Naive thymus-derived CD4-positive, alpha-beta T cell (primary cell): Measurements from ENCODE around the gene ADCY4. TPM values are rescaled to one million over a fixed set of nuclear protein-coding genes. Genes with fewer than 3 reads are reported as not detected.
"Not testable (repeated sequence)": the region's sequence is repeated elsewhere in the genome, so short reads cannot be mapped to it uniquely, and the experiment has no call there.

Experiments
- ATAC-seq: fragments of 150-1000 bp; cut with Tn5 transposase; 2 replicates; pipeline ENCODE4 v1.10.0; 2021; ENCODE audit warnings: mild to moderate bottlenecking, moderate library complexity
- CTCF ChIA-PET: fragments of 350-600 bp; sonication (Branson Sonifier 250); formaldehyde crosslinking; loops from one replicate; lab custom pipeline; 2021; ENCODE audit warnings: antibody characterized with exemption; lab: Charles Lee
- POLR2A ChIA-PET: fragments of 350-600 bp; sonication (Branson Sonifier 250); formaldehyde crosslinking; loops from one replicate; lab custom pipeline; 2021; ENCODE audit warnings: antibody characterized with exemption, inconsistent platforms; lab: Charles Lee
- DNase-seq, 9 donors: peaks; one replicate each; pipeline versions ENCODE4 v3.0.0 to v3.0.0-alpha.2; 2020 to 2022; ENCODE audit warnings: mixed read lengths in 1 of 9
- H3K27ac ChIP-seq: one replicate; pipeline ENCODE4 v1.7.0; 2013; ENCODE audit warnings: mild to moderate bottlenecking, low read depth, low read length, moderate library complexity
- H3K27me3 ChIP-seq, 2 donors: one replicate each; pipeline ENCODE4 v1.7.0; 2013; ENCODE audit warnings: low read length in 2 of 2, mild to moderate bottlenecking in 2 of 2, moderate library complexity in 2 of 2; ENCODE audit not compliant: control insufficient read depth in 2 of 2, insufficient read depth in 2 of 2
- H3K36me3 ChIP-seq, 3 experiments: 1 replicate in 2 of 3; 2 replicates in 1 of 3; pipeline ENCODE4 v1.7.0; 2013; ENCODE audit warnings: low read length in 3 of 3, mild to moderate bottlenecking in 3 of 3, moderate library complexity in 1 of 3; ENCODE audit not compliant: insufficient read depth in 3 of 3, control insufficient read depth in 2 of 3
- H3K4me1 ChIP-seq, 2 donors: one replicate each; pipeline ENCODE4 v1.7.0; 2013; ENCODE audit warnings: low read length in 2 of 2, mild to moderate bottlenecking in 2 of 2, moderate library complexity in 1 of 2; ENCODE audit not compliant: control insufficient read depth in 2 of 2, insufficient read depth in 2 of 2
- H3K4me3 ChIP-seq: 2 replicates; pipeline ENCODE4 v1.7.0; 2013; ENCODE audit warnings: mild to moderate bottlenecking, low read length
- H3K9me3 ChIP-seq, 3 experiments: 1 replicate in 2 of 3; 2 replicates in 1 of 3; pipeline ENCODE4 v1.7.0; 2013; ENCODE audit warnings: low read length in 3 of 3; ENCODE audit not compliant: control insufficient read depth in 2 of 3
- H3K27ac Mint-ChIP-seq, 9 donors: one replicate each; pipeline ENCODE4 v1.8.0; 2020 to 2022; ENCODE audit warnings: mixed read lengths in 9 of 9, mild to moderate bottlenecking in 8 of 9, moderate library complexity in 5 of 9, inconsistent platforms in 2 of 9
- H3K27me3 Mint-ChIP-seq, 5 donors: one replicate each; pipeline ENCODE4 v1.8.0; 2021 to 2022; ENCODE audit warnings: mixed read lengths in 5 of 5, mild to moderate bottlenecking in 1 of 5
- H3K36me3 Mint-ChIP-seq, 5 donors: one replicate each; pipeline ENCODE4 v1.8.0; 2020 to 2022; ENCODE audit warnings: mixed read lengths in 5 of 5, mild to moderate bottlenecking in 3 of 5, inconsistent platforms in 1 of 5
- H3K4me1 Mint-ChIP-seq, 7 donors: one replicate each; pipeline ENCODE4 v1.8.0; 2020 to 2022; ENCODE audit warnings: mixed read lengths in 7 of 7, mild to moderate bottlenecking in 3 of 7, inconsistent platforms in 1 of 7
- H3K4me3 Mint-ChIP-seq, 10 donors: one replicate each; pipeline ENCODE4 v1.8.0; 2020 to 2022; ENCODE audit warnings: mild to moderate bottlenecking in 10 of 10, mixed read lengths in 10 of 10, moderate library complexity in 6 of 10, inconsistent platforms in 2 of 10
- H3K9me3 Mint-ChIP-seq, 11 donors: one replicate each; pipeline ENCODE4 v1.8.0; 2020 to 2022; ENCODE audit warnings: mixed read lengths in 11 of 11, mild to moderate bottlenecking in 4 of 11, inconsistent platforms in 1 of 11, moderate library complexity in 1 of 11
- intact Hi-C, 2 donors: fragments of 100-400 bp; cut with micrococcal nuclease; formaldehyde crosslinking; loops; one replicate each; pipeline ENCODE4 v1.15.1; 2023
- polyA plus RNA-seq, 2 donors: library from polyadenylated mRNA; unstranded; fragments of 300-500 nt; fragmentation: Illumina TruSeq; gene quantifications; one replicate each; pipeline ENCODE4 v1.2.3, GENCODE V29; 2021
- total RNA-seq, 6 experiments: library from RNA in 5 of 6; stranded (reverse) in 5 of 6; gene quantifications; 1 replicate in 5 of 6; 2 replicates in 1 of 6; pipeline ENCODE4 v1.2.3 and lab custom pipeline; 2021 to 2026

Gene ADCY4
- total and polyA plus RNA-seq, 7 experiments from 2014 or later, result 0.25 to 10.2 (median 5.6) TPM; not detected in 1

DNA sequence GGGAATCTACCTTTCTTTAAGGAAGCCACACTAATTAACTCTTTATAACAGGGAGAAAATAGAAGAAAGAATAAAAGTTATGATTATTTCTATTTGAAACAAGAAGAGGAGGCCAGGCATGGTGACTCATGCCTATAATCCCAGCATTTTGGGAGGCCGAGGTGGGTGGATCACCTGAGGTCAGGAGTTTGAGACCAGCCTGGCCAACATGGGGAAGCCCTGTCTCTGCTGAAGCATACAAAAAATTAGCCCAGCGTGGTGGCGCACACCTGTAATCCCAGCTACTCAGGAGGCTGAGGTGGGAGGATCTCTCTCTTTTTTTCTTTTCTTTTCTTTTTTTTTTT, 19.6 kb upstream of the ADCY4 start:
- H3K27ac Mint-ChIP-seq, ATAC-seq, H3K4me3 Mint-ChIP-seq, H3K4me1 Mint-ChIP-seq, H3K4me1 ChIP-seq, H3K27ac ChIP-seq, H3K36me3 ChIP-seq, H3K9me3 Mint-ChIP-seq, H3K4me3 ChIP-seq, H3K27me3 ChIP-seq, POLR2A ChIA-PET, CTCF ChIA-PET, intact Hi-C loops, H3K36me3 Mint-ChIP-seq, H3K9me3 ChIP-seq, DNase-seq: not testable (repeated sequence)
- H3K27me3 Mint-ChIP-seq, result peaks cover 32 to 53% (median 47%) of the 10 kb centered on the region in 5 donors

DNA sequence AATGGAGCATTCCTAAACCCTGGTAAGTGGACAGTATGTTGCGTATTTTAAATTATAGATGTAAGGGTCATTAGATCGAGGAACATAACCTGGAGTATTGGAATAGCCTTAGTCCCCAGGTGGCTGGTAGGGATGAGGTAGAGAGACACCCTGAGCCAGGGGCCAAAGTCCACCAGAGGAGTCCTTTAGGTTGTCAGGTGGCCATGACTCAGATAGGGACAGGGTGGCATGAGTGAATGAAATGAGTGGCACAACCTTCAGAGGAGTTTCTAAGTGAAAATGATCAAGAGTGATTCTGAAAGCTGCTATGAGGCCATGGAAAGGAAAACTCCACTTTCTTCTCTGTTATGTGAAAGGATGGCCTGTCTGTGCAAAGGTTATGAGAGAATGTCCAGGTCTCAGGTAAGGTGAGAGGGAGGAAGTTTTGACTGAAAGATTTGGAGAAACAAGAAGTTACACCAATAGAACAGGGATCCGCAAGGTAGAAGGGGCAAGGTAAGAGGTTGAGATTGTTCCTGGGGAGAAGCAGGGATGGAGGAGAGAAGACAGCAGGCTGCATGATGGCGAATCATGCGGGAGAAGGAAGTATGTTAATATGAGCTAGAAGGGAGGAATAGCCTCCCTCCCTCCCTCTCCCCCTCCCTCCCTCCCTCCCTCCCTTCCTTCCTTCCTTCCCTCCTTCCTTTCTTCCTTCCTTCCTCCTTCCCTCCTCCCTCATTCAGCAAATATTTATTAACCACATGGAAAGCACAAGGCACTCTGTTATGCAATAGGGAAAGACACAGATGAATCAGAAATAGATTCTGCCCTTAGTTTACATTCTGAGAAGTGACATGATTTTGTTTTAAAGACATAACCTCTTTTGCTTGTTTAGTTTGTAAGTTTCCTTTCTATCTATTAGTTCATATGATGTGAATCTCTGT, 18.9 kb upstream of the ADCY4 start:
- H3K27ac ChIP-seq, result no peak overlapping the region
- H3K4me1 ChIP-seq, result no peaks in the 10 kb centered on the region
- H3K4me3 Mint-ChIP-seq, result no peak overlapping the region
- H3K9me3 ChIP-seq, result no peaks in the 10 kb centered on the region
- intact Hi-C loops, result no loop called here
- no peaks in the 10 kb centered on the region for H3K36me3 ChIP-seq
- CTCF ChIA-PET, result no interaction called here
- no peaks in the 10 kb centered on the region for H3K36me3 Mint-ChIP-seq
- H3K4me3 ChIP-seq, result no peak overlapping the region
- peaks cover 34 to 58% (median 49%) of the 10 kb centered on the region in 5 donors for H3K27me3 Mint-ChIP-seq
- H3K4me1 Mint-ChIP-seq, result no peaks in the 10 kb centered on the region
- DNase-seq, result no peak
- no peak for ATAC-seq
- peaks cover 0 to 7% of the 10 kb centered on the region in 2 donors for H3K27me3 ChIP-seq
- H3K9me3 Mint-ChIP-seq, result no peaks in the 10 kb centered on the region
- POLR2A ChIA-PET, result no interaction called here
- no peak overlapping the region for H3K27ac Mint-ChIP-seq

DNA sequence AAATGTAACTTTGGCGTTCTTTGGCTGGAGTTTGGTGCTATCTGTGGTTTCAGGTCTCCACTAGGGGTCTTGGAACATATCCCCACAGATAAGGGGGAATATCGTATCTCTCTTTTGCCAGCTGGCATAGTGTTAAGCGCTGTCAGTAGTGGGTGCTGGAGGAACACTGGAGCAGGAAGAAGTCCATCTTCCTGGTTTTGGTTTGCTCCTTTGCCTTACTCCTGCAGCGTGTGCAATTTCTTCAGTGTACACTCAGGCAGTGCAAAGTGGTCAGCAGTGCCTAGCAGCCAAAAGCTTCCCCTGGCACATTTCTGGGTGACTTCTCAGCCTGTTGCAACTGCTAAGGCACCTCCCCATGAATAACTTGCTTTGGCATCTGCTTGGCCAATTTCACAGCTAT, 16.6 kb upstream of the ADCY4 start:
- ChIA-PET POLR2A (interaction anchor here (1.4 kb wide), 1 partner anchor 75 kb away, joined by 3 read pairs; no protein-coding TSS in a partner anchor), CTCF (interaction anchor here (0.5 kb wide), 1 partner anchor 89 kb away, joined by 3 read pairs; no protein-coding TSS in a partner anchor)
- no peaks in the 10 kb centered on the region for H3K36me3 ChIP-seq
- peaks cover 34 to 60% (median 45%) of the 10 kb centered on the region in 5 donors for H3K27me3 Mint-ChIP-seq
- peaks cover 0 to 2% (median 0%) of the 10 kb centered on the region in 7 donors for H3K4me1 Mint-ChIP-seq
- no peak for ATAC-seq
- H3K27me3 ChIP-seq, result peaks cover 0 to 7% of the 10 kb centered on the region in 2 donors
- no peaks in the 10 kb centered on the region for H3K36me3 Mint-ChIP-seq
- H3K4me3 Mint-ChIP-seq, result no peak overlapping the region
- no peaks in the 10 kb centered on the region for H3K9me3 ChIP-seq
- H3K4me1 ChIP-seq, result no peaks in the 10 kb centered on the region
- no peak overlapping the region for H3K27ac ChIP-seq
- intact Hi-C loops, result no loop called here
- DNase-seq, result no peak
- H3K9me3 Mint-ChIP-seq, result no peaks in the 10 kb centered on the region
- no peak overlapping the region for H3K27ac Mint-ChIP-seq
- no peak overlapping the region for H3K4me3 ChIP-seq

DNA sequence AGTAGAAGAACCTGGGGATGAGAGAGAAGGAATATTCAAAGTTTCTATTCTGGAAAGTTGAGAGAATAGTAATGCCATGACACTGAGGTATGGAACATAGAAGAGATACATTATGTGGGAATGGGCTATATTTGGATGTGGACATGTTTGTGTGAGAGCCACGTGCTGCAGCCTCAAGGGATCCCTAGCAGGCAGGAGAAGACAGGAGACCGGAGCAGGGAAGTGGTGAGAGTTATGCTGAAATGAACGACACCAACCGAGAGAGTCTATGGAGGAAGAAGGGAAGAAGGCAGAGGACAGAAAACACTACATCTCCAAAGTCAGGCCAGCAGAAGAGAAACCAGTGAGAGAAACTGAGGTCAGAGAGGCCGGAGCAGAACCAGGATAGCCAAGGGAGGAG, 14.9 kb upstream of the ADCY4 start:
- Mint-ChIP-seq H3K36me3 (no peaks in the 10 kb centered on the region), H3K27ac (no peak overlapping the region), H3K4me1 (peaks cover 0 to 2% (median 0%) of the 10 kb centered on the region in 7 donors), H3K27me3 (peaks cover 43 to 73% (median 50%) of the 10 kb centered on the region in 5 donors), H3K9me3 (no peaks in the 10 kb centered on the region), H3K4me3 (no peak overlapping the region)
- Histone ChIP-seq H3K4me3 (no peak overlapping the region), H3K4me1 (no peaks in the 10 kb centered on the region), H3K27ac (no peak overlapping the region), H3K27me3 (peaks cover 0 to 7% of the 10 kb centered on the region in 2 donors), H3K9me3 (no peaks in the 10 kb centered on the region), H3K36me3 (no peaks in the 10 kb centered on the region)
- ATAC-seq, result no peak
- ChIA-PET POLR2A (interaction anchor here (1.0 kb wide), 1 partner anchor 18 kb away, joined by 3 read pairs; no protein-coding TSS in a partner anchor), CTCF (no interaction called here)
- no peak for DNase-seq
- intact Hi-C loops, result no loop called here

DNA sequence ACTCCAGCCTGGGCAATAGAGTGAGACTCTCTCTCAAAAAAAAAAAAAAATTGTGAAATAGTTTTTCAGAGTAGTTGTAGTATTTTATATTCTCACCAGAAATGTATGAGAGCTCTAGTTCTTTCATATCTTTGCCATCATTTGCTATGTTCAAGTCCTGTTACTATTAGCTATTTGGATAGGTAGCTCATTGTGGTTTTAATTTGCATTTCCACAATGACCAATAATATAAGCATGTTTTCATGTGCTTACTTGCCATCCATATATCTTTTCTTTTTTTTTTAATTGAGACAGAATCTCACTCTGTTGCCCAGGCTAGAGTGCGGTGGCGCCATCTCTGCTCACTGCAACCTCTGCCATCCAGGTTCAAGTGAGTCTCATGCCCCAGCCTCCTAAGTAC, 13.3 kb upstream of the ADCY4 start:
- no peak overlapping the region for H3K4me3 Mint-ChIP-seq
- no peaks in the 10 kb centered on the region for H3K36me3 Mint-ChIP-seq
- peaks cover 0 to 3% (median 0%) of the 10 kb centered on the region in 7 donors for H3K4me1 Mint-ChIP-seq
- Histone ChIP-seq H3K27ac (no peak overlapping the region), H3K4me1 (no peaks in the 10 kb centered on the region), H3K36me3 (no peaks in the 10 kb centered on the region), H3K9me3 (no peaks in the 10 kb centered on the region), H3K27me3 (peaks cover 0 to 7% of the 10 kb centered on the region in 2 donors), H3K4me3 (no peak overlapping the region)
- DNase-seq (no peak), ATAC-seq (no peak)
- no peak overlapping the region for H3K27ac Mint-ChIP-seq
- CTCF ChIA-PET, result interaction anchor here (0.6 to 0.7 kb wide), 4 partner anchors 10 to 83 kb away, joined by 3 to 6 read pairs (median 4); no protein-coding TSS in a partner anchor
- H3K27me3 Mint-ChIP-seq, result peaks cover 35 to 73% (median 50%) of the 10 kb centered on the region in 5 donors
- no peaks in the 10 kb centered on the region for H3K9me3 Mint-ChIP-seq
- POLR2A ChIA-PET, result interaction anchor here (0.6 to 1.2 kb wide), 2 partner anchors 9 to 49 kb away, joined by 3 to 10 read pairs; partner anchors contain the start of genes DHRS1 and NOP9
- intact Hi-C loops, result no loop called here

DNA sequence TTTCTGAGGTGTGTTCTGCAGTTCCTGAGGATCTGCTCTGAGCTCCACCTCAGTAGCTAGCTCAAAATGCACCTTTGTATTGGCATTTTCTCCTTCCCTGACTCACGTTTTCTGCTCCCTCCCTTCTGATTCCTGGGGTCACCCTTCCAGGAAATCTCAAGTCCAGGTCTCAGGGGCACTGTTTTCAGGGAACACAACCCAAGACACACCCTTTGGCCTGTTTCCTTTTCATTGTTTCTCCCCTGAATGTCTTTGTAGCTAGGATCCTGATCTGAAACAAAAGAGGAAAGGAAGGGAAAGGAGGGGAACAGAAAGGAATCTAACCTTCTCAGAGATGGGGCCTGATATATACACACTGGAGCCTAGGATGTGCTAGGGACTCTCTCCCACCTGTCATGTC, 12.3 kb upstream of the ADCY4 start:
- H3K4me1 Mint-ChIP-seq, result peaks cover 0 to 3% (median 0%) of the 10 kb centered on the region in 7 donors
- Histone ChIP-seq H3K27me3 (peaks cover 0 to 4% of the 10 kb centered on the region in 2 donors), H3K36me3 (no peaks in the 10 kb centered on the region), H3K27ac (no peak overlapping the region), H3K9me3 (no peaks in the 10 kb centered on the region), H3K4me3 (no peak overlapping the region), H3K4me1 (no peaks in the 10 kb centered on the region)
- ATAC-seq (no peak), DNase-seq (no peak)
- intact Hi-C loops, result no loop called here
- no peak overlapping the region for H3K27ac Mint-ChIP-seq
- H3K4me3 Mint-ChIP-seq, result no peak overlapping the region
- H3K36me3 Mint-ChIP-seq, result no peaks in the 10 kb centered on the region
- ChIA-PET CTCF (interaction anchor here (0.8 to 1.0 kb wide), 2 partner anchors 11 to 14 kb away, joined by 3 read pairs; no protein-coding TSS in a partner anchor), POLR2A (interaction anchor here (0.6 kb wide), 1 partner anchor 96 kb away, joined by 5 read pairs; the partner anchor contains the start of gene SDR39U1)
- peaks cover 33 to 74% (median 40%) of the 10 kb centered on the region in 5 donors for H3K27me3 Mint-ChIP-seq
- no peaks in the 10 kb centered on the region for H3K9me3 Mint-ChIP-seq
